GM21619 (cell line): Measurements from ENCODE around the gene MTA1.
A peak's percentile ranks its signal among the peaks of the same experiment; 100 is the strongest.

Experiments
- ATAC-seq: cut with Tn5 transposase; IDR thresholded peaks from one replicate; pipeline ENCODE4 v1.9.1; 2021; ENCODE audit not compliant: unreplicated experiment

MTA1 gene

DNA sequence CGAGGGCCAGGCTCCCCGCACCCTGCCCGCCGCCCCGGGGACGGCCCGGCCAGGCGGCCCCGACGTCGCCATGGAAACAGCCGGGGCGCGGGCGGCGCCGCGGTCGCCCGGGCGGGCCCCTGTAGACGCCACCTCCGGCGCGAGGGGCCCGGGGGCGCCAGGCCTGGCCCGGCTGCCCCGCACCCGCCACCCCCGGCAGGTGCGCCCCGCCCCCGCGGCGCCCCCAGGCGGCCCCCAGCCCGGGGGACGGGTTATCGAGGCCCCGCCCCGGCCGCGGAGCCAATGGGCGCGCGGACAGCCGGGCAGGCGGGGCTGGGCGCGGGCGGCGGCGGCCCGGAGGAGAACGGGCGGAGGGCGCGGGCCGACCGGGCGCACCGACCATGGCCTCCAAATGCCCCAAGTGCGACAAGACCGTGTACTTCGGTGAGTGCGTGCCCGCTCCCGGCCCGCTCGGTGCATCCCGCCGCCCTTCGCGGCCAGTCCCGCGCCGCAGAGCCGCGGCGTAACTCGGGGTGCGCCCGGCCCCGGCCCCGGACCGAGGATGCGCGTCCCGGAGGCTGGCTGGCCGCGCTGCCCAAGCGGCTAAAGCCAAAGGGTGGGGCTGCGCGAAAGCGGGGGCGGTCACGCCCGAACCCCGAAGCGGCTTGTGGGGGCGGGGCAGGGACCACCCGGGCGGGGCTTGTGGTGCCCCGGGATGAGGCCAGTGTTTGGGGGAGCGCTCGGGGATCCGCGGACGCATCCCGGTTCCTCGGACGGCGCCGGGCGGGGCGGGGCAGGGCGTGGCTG, 55.0 kb downstream of the MTA1 start, which contains the start of gene CRIP2:
Gene CRIP2, plus strand, starts transcription at position 339 of the 786 bp plus-strand sequence. Its CDS starts 42 bp downstream, at position 381.
- no peak for ATAC-seq

GRCh38 chr14:105475269-105476096, 55.9 kb downstream of the MTA1 start:
- ATAC-seq: no peak

DNA sequence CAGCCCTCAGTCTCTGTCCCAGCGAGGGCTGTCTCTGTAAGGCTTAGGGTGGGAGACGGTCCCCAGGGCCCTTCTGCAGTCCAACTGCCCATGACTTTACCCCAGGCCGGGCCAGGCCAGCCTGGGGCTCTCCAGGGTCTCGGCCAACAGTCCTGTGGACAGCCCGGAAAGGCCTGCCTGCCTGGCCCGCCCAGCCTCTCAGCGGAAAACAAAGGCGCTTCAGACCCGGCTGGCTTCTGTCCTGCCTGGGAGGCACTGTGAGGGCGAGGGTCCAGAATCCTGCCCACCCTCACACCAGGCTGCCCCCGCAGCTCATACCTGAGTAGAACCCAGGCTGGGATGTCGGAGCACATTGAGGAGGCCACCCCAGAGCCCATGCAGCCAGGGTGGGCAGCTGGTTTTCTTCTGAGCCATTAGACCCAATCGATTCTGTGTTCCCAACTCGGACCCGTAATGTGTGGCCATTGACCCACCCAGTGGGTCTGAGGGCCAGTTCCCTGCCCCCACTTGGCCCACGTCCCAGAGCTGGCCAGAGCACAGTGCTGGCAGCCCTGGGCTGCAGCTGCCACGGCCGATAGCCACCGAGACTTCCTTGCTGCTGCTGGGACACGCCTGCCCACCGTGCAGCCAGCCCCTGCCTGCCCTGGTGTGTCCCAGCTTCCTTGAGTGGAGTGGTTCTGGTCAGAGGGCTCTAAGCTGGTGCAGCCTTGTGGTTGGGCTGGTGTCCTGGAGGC, 56.6 kb downstream of the MTA1 start:
- no peak for ATAC-seq

DNA sequence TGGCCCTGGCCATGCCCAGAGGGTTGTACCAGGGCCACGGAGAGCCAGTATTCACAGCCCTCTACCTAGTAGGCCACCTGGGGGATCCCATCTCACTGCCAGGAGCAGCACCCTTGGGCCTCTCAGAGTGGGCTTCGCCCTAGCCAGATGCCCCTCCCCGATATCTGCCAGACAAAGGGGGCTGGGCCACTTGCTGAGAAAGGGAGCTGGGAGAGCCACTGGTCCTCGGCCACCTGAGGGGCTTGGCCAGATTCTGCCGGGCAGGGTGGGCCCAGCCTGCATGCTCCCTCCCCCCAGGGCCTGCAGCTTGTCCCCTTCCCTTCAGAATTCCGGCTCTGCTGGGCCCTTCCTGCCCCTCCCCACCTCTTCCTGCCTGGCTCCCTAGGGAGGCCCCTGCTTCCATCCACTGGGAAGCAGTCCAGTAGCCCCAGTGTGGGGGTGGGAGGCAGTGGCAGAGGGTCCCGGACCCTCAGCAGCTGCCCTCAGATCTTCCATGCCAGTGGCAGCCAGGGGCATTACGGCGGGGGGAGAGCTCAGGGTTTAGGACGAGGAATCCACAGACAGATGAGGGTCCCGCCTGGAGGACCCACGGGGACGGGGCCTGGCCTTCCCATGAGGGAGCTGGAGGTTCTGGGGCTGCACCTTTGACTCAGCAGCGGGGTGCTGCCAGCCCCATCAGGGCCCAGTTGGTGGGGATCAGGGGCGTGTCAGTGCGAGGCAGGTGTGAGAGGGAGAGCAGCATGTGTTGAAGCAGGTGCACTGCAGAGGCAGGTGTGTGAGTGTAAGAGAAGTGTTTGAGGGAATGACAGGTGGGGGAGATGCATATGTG, 57.4 kb downstream of the MTA1 start:
- no peak for ATAC-seq

DNA sequence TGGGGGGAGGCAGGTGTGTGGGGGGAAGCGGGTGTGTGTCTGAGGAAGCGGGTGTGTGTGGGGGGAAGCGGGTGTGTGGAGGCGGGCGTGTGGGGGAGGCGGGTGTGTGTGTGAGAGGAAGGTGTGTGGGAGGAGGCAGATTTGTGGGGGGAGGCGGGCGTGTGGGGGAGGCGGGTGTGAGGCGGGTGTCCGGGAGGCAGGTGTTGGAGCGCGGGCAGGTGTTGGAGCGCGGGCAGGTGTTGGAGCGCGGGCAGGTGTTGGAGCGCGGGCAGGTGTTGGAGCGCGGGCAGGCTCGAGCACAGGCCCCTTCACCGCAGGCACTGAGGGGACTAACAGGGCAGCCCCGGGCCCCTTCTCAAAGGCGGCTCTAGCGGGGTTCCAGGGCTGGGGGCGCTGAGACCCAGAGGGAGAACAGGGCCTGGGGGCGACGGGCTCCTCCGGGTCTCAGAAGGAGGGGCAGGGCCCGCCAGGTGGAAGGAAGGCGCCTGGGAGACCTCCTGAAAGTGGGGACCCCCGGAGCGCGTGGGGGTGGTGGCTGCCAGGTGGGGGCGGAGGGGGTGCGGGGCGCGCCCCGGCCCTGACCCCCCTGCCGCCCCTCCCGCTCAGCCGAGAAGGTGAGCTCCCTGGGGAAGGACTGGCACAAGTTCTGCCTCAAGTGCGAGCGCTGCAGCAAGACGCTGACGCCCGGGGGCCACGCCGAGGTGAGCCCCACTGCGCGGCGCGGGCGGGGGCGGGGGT, 58.2 kb downstream of the MTA1 start:
- ATAC-seq: no peak

DNA sequence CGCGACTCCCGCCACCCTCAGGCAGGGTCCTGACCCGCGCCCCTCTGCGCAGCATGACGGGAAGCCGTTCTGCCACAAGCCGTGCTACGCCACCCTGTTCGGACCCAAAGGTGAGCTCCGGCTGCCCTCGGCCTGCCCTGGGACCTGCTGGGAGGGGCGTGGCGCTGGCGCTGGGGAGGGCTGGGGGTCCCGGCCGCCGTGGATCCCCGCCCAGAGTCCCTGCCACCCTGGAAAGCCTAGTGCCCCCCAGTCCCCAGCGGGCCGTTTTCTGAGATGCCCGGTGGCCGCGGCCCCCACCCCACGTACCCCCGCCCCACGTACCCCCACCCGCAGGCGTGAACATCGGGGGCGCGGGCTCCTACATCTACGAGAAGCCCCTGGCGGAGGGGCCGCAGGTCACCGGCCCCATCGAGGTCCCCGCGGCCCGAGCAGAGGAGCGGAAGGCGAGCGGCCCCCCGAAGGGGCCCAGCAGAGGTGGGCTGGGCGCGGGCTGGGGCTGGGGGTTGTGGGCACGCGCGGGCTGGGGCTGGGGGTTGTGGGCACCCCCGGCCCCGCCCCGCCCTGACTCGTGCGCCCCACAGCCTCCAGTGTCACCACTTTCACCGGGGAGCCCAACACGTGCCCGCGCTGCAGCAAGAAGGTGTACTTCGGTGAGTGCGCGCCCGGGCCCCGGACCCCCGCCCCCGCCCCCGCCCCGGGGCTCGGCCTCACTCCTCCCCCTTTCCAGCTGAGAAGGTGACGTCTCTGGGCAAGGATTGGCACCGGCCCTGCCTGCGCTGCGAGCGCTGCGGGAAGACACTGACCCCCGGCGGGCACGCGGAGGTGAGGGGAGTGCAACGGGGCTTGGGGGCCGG, 59.0 kb downstream of the MTA1 start:
- no peak for ATAC-seq

GRCh38 chr14:105479431-105480158, 60.0 kb downstream of the MTA1 start:
- no peak for ATAC-seq

GRCh38 chr14:105480199-105480746, 60.6 kb downstream of the MTA1 start:
- ATAC-seq: no peak

- peak; percentile 44 for ATAC-seq
Observed at GRCh38 chr14:105480807-105481801, 61.5 kb downstream of the MTA1 start.

GRCh38 chr14:105481886-105482457, 62.3 kb downstream of the MTA1 start:
- ATAC-seq: peak; percentile 48

DNA sequence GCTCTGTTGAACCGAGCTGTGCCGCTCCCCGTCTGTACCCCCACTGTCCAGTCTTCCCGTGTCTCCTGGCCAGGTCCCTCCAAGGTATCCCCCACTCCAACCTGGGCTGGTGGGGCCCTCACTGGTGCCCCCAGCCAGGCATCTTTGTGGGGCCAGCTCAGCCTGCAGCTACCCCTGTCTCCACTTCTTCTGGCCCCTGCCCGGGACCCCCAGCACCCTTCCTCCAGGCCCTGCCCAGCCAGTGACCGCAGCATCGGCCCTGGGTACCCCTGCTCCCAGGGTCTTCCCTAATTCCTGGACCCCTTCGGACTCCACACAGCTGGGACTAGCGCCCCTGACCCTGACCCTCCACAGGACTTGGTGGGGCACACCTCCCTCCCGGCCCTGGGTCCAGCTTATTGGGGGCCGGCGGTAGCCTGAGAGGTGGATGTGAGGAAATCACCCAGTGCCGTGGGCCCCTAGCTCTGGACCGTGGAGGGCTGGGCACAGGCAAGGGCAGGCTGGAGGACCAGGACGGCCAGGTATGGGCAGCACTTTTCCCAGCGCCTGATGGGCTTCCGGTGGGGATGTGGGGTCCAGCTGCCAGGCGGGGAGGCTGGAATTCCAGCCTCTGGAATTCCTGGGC, 63.0 kb downstream of the MTA1 start:
- ATAC-seq: no peak

DNA sequence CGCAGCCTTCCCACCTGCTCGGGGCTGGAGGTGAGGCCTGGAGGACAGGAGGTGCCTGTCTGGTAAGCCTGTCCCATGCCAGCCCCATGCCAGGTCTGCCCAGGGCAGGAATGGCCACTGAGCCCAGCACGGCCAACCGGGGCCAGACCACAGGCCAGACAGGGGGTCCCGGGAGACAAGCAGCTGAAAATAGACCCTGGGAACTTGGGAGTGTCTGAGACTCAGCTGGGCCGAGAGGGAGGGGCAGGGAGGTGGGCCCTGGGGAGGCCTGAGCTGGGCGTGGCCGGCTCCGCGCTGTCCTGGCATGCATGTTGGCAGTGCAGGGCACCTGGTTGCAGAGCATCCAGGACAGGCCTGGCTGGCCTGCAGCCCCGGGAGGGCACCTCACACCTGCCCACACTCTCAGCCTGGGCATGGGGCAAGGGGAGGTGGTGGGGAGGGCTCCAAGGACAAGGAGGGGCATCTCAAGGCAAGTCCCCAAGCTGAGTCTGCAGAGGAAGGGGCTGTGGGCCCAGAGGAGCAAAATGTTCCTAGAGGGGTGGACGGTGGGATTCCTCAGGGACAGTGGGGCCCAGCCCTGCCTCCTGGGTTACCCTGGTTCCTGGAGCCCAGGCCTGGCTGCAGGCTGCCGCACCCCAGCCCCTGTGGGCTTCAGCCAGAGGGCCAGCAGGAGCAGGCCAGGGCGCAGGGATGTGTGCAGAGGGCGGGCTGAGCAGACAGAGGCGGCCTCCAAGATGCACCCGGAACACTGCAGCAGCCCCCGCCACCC, 63.9 kb downstream of the MTA1 start:
- ATAC-seq: no peak

GRCh38 chr14:105484069-105484996, 64.7 kb downstream of the MTA1 start:
- ATAC-seq: no peak

DNA sequence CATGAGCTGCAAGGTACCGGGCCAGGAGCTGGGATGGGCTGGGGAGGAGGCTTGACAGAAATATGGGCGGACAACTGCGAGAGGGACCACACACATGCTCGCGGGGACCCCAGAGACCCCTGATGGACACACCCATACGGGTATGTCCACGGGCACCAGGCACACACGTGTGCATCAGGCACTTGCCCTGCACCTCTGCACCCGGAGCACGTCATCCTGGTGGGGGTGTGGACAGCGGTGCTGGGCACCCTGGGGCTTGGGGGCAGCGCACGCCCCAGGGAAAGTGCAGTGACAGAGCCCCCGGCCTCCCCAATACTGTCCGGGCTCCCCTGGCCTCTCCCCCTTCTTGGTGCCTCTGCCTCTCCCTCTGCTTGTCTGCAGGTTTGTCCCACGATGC, 65.4 kb downstream of the MTA1 start:
- no peak for ATAC-seq
